ENCODE measurements around the gene EPAS1. TPM values are rescaled to one million over a fixed set of nuclear protein-coding genes. Genes with fewer than 3 reads are reported as not detected.
A peak's percentile ranks its signal among the peaks of the same experiment; 100 is the strongest.

EPAS1 gene
- total and polyA plus RNA-seq, 2 of the 13 experiments (the other 11 are each of a cell fraction or from before 2014, with no cell fraction given), result 47.1 to 182 TPM

GRCh38 chr2:46309052-46309953 is 12.1 kb downstream of the EPAS1 start (continued):
- TF ChIP-seq ZBTB46 (CRISPR knock-in tag; IDR thresholded peaks at IDR 0.05; ENCODE audit: borderline replicate concordance), result no peak
- TF ChIP-seq KLF9 (CRISPR knock-in tag; IDR thresholded peaks at IDR 0.05; ENCODE audit: low read depth), result no peak

DNA sequence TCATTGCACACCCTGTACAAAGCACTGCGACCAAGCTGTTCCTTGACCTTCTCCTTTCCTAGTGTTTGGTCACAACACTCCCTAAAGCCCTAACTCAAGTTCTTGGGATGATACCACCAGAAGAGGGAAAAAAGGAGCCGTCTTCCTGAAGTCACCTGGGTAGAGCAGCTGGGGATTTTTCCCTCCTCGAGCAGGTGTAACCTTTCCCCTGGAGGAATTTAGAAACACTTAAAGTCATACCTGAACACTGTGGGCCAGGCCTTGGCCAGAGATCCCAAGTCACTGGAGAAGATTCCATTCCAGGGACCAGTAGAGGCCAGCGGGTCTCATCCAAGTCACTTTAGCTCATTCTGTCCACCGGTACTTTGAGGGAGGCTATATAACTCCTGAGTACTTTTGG is 13.2 kb downstream of the EPAS1 start:
- H3K36me3 ChIP-seq (replicated peaks in 1 of 2; ENCODE audit: control insufficient read depth in 1 of 2, insufficient read depth in 2 of 2, low read length in 2 of 2), result peaks cover 0 to 7% of the 10 kb centered on the region in 2 experiments; a peak in 2 of 5 replicates
- ChIA-PET CTCF (ENCODE audit: low intra/inter-chr PET ratio, low total read pairs) (no interaction called here), POLR2A (interaction anchor here (3.5 to 4.8 kb wide), 2 partner anchors 13 kb away, joined by 16 to 28 read pairs; partner anchors contain the start of gene EPAS1)
- no peak overlapping the region for H2AFZ ChIP-seq (ENCODE audit: low read length)
- H3K27me3 ChIP-seq (ENCODE audit: control insufficient read depth in 1 of 2, insufficient read depth in 2 of 2, low read length in 2 of 2), result no peaks in the 10 kb centered on the region
- intact Hi-C loops (cut with micrococcal nuclease; ENCODE audit: unreplicated experiment), result no loop called here
- no peaks in the 10 kb centered on the region for H3K9me3 ChIP-seq (ENCODE audit: low read length)
- peak overlapping the region; percentile 97 for H3K27ac ChIP-seq (ENCODE audit: extremely low read length, insufficient read depth, low read length)
- FAIRE-seq, result no peak
- H3K4me2 ChIP-seq (ENCODE audit: low read depth, low read length), result no peak overlapping the region
- no peak for ATAC-seq
- no peak for DNase-seq (ENCODE audit: low spot score)
- H3K79me2 ChIP-seq (ENCODE audit: insufficient read depth, low read length), result peaks cover 96% of the 10 kb centered on the region
- in situ Hi-C loops (cut with HindIII; ENCODE audit: extremely low pct_ligation_motif_present, low pct_unique_long_range_greater_than_20kb), result no loop called here
- H4K20me1 ChIP-seq (ENCODE audit: insufficient read depth, low read length), result peaks cover 18% of the 10 kb centered on the region; the same call in 1 of the 2 replicates
- no peak overlapping the region for H3K4me3 ChIP-seq (replicated peaks in 1 of 3; ENCODE audit: insufficient read depth in 1 of 3, low read depth in 2 of 3, low read length in 3 of 3)
- no peak overlapping the region for H3K9ac ChIP-seq (ENCODE audit: insufficient read depth, low read depth, low read length)
- BruUV-seq (replicated peaks), result no TSS peak
- peaks cover 100% of the 10 kb centered on the region for H3K4me1 ChIP-seq (ENCODE audit: insufficient read depth, low read length)
- WGBS (ENCODE audit: low lambda C conversion rate), result 91% methylated on average over 5 of the region's 5 CpGs
- TF ChIP-seq, protein P1, sequence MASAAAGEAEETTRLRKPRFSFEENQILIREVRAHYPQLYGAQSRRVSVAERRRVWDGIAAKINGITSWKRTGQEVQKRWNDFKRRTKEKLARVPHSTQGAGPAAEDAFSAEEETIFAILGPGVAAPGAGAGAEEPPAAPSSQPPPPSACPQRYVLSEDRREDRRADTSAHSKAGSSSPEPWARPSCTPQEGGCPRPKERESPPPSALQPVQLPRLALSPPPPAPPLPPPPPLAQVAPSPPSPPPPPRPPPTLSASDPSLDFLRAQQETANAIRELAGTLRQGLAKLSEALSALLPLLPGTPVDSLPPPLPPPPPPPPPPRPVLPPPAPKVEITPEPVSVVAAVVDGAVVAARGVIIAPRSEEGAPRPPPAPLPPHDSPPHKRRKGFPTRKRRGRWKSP (CRISPR knock-in tag; IDR thresholded peaks at IDR 0.05), result no peak
- TF ChIP-seq, protein P2, sequence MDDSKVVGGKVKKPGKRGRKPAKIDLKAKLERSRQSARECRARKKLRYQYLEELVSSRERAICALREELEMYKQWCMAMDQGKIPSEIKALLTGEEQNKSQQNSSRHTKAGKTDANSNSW (CRISPR knock-in tag; IDR thresholded peaks at IDR 0.05; ENCODE audit: borderline replicate concordance), result no peak
- TF ChIP-seq ZNF124 (CRISPR knock-in tag; IDR thresholded peaks at IDR 0.05) (no peak), SRF (IDR thresholded peaks at IDR 0.05; ENCODE audit: low read depth, low read length) (no peak), RORA (CRISPR knock-in tag; IDR thresholded peaks at IDR 0.05) (no peak), ZSCAN9 (CRISPR knock-in tag; IDR thresholded peaks at IDR 0.05; ENCODE audit: borderline replicate concordance) (no peak), ZNF503 (CRISPR knock-in tag; IDR thresholded peaks at IDR 0.05) (no peak), KDM5B (CRISPR knock-in tag; IDR thresholded peaks at IDR 0.05; ENCODE audit: borderline replicate concordance) (no peak)
- TF ChIP-seq, protein P3, sequence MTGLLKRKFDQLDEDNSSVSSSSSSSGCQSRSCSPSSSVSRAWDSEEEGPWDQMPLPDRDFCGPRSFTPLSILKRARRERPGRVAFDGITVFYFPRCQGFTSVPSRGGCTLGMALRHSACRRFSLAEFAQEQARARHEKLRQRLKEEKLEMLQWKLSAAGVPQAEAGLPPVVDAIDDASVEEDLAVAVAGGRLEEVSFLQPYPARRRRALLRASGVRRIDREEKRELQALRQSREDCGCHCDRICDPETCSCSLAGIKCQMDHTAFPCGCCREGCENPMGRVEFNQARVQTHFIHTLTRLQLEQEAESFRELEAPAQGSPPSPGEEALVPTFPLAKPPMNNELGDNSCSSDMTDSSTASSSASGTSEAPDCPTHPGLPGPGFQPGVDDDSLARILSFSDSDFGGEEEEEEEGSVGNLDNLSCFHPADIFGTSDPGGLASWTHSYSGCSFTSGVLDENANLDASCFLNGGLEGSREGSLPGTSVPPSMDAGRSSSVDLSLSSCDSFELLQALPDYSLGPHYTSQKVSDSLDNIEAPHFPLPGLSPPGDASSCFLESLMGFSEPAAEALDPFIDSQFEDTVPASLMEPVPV (CRISPR knock-in tag; IDR thresholded peaks at IDR 0.05), result no peak
